ENCODE results near the gene EXD3.

DNA sequence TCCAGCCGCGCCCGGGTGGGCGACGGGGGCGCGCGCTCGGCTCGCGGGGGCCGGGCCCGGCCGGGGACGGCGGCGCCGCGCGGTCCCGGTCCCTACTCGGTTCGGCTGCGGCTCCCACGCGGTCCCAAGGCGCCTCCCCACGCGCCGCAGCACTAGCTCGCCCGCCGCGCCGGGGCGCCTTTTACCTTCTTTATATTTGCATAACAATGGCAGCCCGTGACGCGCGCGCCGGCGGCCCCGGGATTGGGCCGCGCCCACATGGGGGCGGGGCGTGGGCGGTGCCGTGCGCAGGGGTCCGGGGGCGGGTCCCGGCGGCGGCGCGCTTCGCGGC, 120.9 kb downstream of the EXD3 start, which contains the start of gene NRARP:
- no peak for TF ChIP-seq ZHX1 (conservative IDR thresholded peaks at IDR 0.05; ENCODE audit: low read length)
- TF ChIP-seq KAT8 (IDR thresholded peaks at IDR 0.05; ENCODE audit: low read depth), result no peak
